Right lobe of liver (tissue), 6 donors: ENCODE measurements around the gene TADA2A. TPM values are rescaled to one million over a fixed set of nuclear protein-coding genes. Genes with fewer than 3 reads are reported as not detected.

ENCODE experiments used
- ATAC-seq, 4 donors: fragments of 200-7000 bp; cut with Tn5 transposase; one replicate each; pipeline ENCODE4 v1.9.1; 2020; ENCODE audit warnings: mild to moderate bottlenecking in 4 of 4, moderate library complexity in 4 of 4
- DNase-seq, 3 donors: peaks; one replicate each; pipeline ENCODE4 v3.0.0-alpha.2; 2020
- H3K27ac ChIP-seq, 3 donors: fragments of 200-600 bp; one replicate each; pipeline ENCODE4 v1.8.0; 2022
- H3K27me3 ChIP-seq, 2 donors: fragments of 200-600 bp; one replicate each; pipeline ENCODE4 v1.8.0; 2022
- H3K36me3 ChIP-seq, 4 donors: fragments of 200-600 bp; sonication (generic) in 1 of 4; one replicate each; pipeline versions ENCODE4 v1.5.1 to v1.8.0; 2017 to 2022; ENCODE audit warnings: control low read depth in 1 of 4
- H3K4me1 ChIP-seq, 4 donors: fragments of 200-600 bp; sonication (generic) in 1 of 4; one replicate each; pipeline versions ENCODE4 v1.5.1 to v1.8.0; 2017 to 2022; ENCODE audit warnings: control low read depth in 1 of 4
- H3K4me3 ChIP-seq, 3 donors: fragments of 200-600 bp; one replicate each; pipeline ENCODE4 v1.8.0; 2022
- H3K9me3 ChIP-seq, 4 donors: fragments of 200-600 bp; sonication (generic) in 1 of 4; one replicate each; pipeline versions ENCODE4 v1.5.1 to v1.8.0; 2017 to 2022; ENCODE audit warnings: control low read depth in 1 of 4
- CTCF ChIP-seq, 4 donors: fragments of 200-600 bp in 3 of 4; fragments of 450-650 bp in 1 of 4; IDR thresholded peaks; one replicate each; pipeline versions ENCODE4 v1.5.1 to v1.8.0; 2016 to 2022; ENCODE audit warnings: antibody characterized with exemption in 4 of 4, mild to moderate bottlenecking in 2 of 4
- POLR2A ChIP-seq: fragments of 450-650 bp; IDR thresholded peaks from one replicate; pipeline ENCODE4 v1.6.1; 2017; ENCODE audit warnings: antibody characterized with exemption, mild to moderate bottlenecking
- WGBS: methylation state at CpG from one replicate; pipeline ENCODE4 v1.1.6; 2018; ENCODE audit warnings: low coverage, low lambda C conversion rate; ENCODE audit not compliant: insufficient coverage; ENCODE audit errors: missing lambda C conversion rate; 5-methylcytosine and 5-hydroxymethylcytosine counted together
- intact Hi-C, 2 donors: fragments of 100-400 bp; cut with DNase I; formaldehyde crosslinking; loops; one replicate each; pipeline versions ENCODE4 v1.11.2 to v1.14.1; 2022
- long read RNA-seq: library from polyadenylated mRNA; unstranded; transcript quantifications from one replicate; pipeline ENCODE4 v2.0.0, GENCODE V29; 2019
- total RNA-seq, 6 experiments: library from RNA; depleted of rRNA in 2 of 6; stranded (reverse); fragments of >200 nt in 2 of 6; fragmentation: NEBNext Ultra II Directional in 3 of 6; extraction: Animal tissue kit (Norgen Biotek cat#: 25700) in 3 of 6; gene quantifications; one replicate each; pipeline versions ENCODE4 v1.1.0 to v1.2.4, GENCODE V29; 2016 to 2023
- donor health status: DM: no; HTN: yes; CAD: no.
- donor health status: DM: no; HTN: no; CAD: no.
- donor health status: DM: no; HTN: no; CAD: no.
- donor health status: DM: no; HTN: yes; CAD: no.
- donor health status: DM: no; HTN: yes; CAD: no.

The TADA2A gene
- 1 to 10 TPM; 5.2 to 9.6 (median 7.4) TPM for total RNA-seq
- long read RNA-seq, partial matches to known transcripts = 1 of 3 reads
- long read RNA-seq, other reads (novel, unspliced or antisense) = 2 of 3 reads

GRCh38 chr17:37406635-37407461 lies at the start of gene TADA2A, which contains the start of gene ACACA:
Gene TADA2A (plus strand): TSS chr17:37406886. CDS start chr17:37411366, 4,480 bp downstream.
Gene ACACA (minus strand): TSS chr17:37406836. CDS start chr17:37406299, 537 bp downstream.
- Histone ChIP-seq H3K27me3 (no peaks in the 10 kb centered on the region), H3K9me3 (no peaks in the 10 kb centered on the region), H3K4me1 (peaks cover 0 to 10% (median 0%) of the 10 kb centered on the region in 4 donors), H3K27ac (peak within 1 kb of the TSS; percentile 72 to 85 (median 82)), H3K36me3 (peaks cover 0 to 12% (median 5%) of the 10 kb centered on the region in 4 donors), H3K4me3 (peak within 1 kb of the TSS; percentile 50 to 73 (median 63))
- intact Hi-C loops = no loop called here
- 0% methylated on average over 2 of the region's 98 CpGs for WGBS
- DNase-seq (peak; percentile 89 to 93 (median 93)), ATAC-seq (peak; percentile 91 to 96 (median 93))
- TF ChIP-seq POLR2A (peak; percentile 78), CTCF (IDR thresholded peaks at IDR 0.05) (peak in 2 of 4 donors; percentile 9 to 17)

- Histone ChIP-seq H3K36me3 (no peaks in the 10 kb centered on the region), H3K27me3 (no peaks in the 10 kb centered on the region), H3K4me3 (peak overlapping the region; percentile 57 to 98 (median 74)), H3K9me3 (no peaks in the 10 kb centered on the region), H3K27ac (peak overlapping the region; percentile 28 to 82 (median 73)), H3K4me1 (peaks cover 0 to 32% (median 9%) of the 10 kb centered on the region in 4 donors)
- ATAC-seq (peak; percentile 15 to 27 (median 20)), DNase-seq (peak; percentile 44 to 65 (median 65))
- TF ChIP-seq CTCF (IDR thresholded peaks at IDR 0.05) = no peak
- peak; percentile 14 for TF ChIP-seq POLR2A
- intact Hi-C loops = no loop called here
- WGBS = under 1% methylated on average over 7 of the region's 21 CpGs
These were observed 48.4 kb upstream of the TADA2A start for GRCh38 chr17:37358098-37358829.

- intact Hi-C loops = no loop called here
- Histone ChIP-seq H3K4me3 (peak overlapping the region; percentile 57 to 98 (median 74)), H3K27ac (peak overlapping the region; percentile 82 to 90 (median 90)), H3K9me3 (no peaks in the 10 kb centered on the region), H3K4me1 (peaks cover 0 to 32% (median 9%) of the 10 kb centered on the region in 4 donors), H3K36me3 (no peaks in the 10 kb centered on the region), H3K27me3 (no peaks in the 10 kb centered on the region)
- WGBS = 0% methylated on average over 4 of the region's 88 CpGs
- TF ChIP-seq POLR2A = peak; percentile 88
- TF ChIP-seq CTCF (IDR thresholded peaks at IDR 0.05) = peak; percentile 25 to 61 (median 38)
- ATAC-seq (peak; percentile 89 to 96 (median 92)), DNase-seq (peak; percentile 97 to 98 (median 98))
These were observed 47.6 kb upstream of the TADA2A start for GRCh38 chr17:37358830-37359681.
